NCI-H1694 treated with DMSO at 0.1 percent for 48 hours (cell line): ENCODE results near the gene TMEM33.
"Not testable (repeated sequence)": the region's sequence is repeated elsewhere in the genome, so short reads cannot be mapped to it uniquely, and the experiment has no call there.

Experiments
- DNase-seq: peaks from one replicate; lab custom pipeline; 2025; lab: John Stamatoyannopoulos, UW

TMEM33 gene

GRCh38 chr4:41934901-41935651, at the start of gene TMEM33:
Gene TMEM33, plus strand, starts transcription at chr4:41935429. Its CDS starts 56 bp downstream, at chr4:41935485.
- DNase-seq, result peak; percentile 80

GRCh38 chr4:41885456-41885855, 49.8 kb upstream of the TMEM33 start:
- no peak for DNase-seq

GRCh38 chr4:41887277-41887676, 48.0 kb upstream of the TMEM33 start:
- DNase-seq, result no peak

GRCh38 chr4:41887821-41888686, 47.2 kb upstream of the TMEM33 start:
- peak; percentile 29 for DNase-seq

GRCh38 chr4:41888687-41889074, 46.5 kb upstream of the TMEM33 start:
- DNase-seq, result no peak

GRCh38 chr4:41889317-41889716, 45.9 kb upstream of the TMEM33 start:
- DNase-seq, result no peak

- no peak for DNase-seq
These were observed 45.1 kb upstream of the TMEM33 start for GRCh38 chr4:41890085-41890484.

GRCh38 chr4:41896648-41897047, 38.6 kb upstream of the TMEM33 start:
- no peak for DNase-seq

- DNase-seq, result no peak
These were observed 37.5 kb upstream of the TMEM33 start for GRCh38 chr4:41897698-41898097.

GRCh38 chr4:41909136-41909535, 26.1 kb upstream of the TMEM33 start:
- not testable (repeated sequence) for DNase-seq

- no peak for DNase-seq
These were observed 22.7 kb upstream of the TMEM33 start for GRCh38 chr4:41912546-41912945.

- no peak for DNase-seq
These were observed 21.7 kb upstream of the TMEM33 start for GRCh38 chr4:41913509-41913908.

GRCh38 chr4:41918278-41918677, 17.0 kb upstream of the TMEM33 start:
- DNase-seq, result no peak

- DNase-seq, result not testable (repeated sequence)
These were observed 14.8 kb upstream of the TMEM33 start for GRCh38 chr4:41920416-41920815.

- DNase-seq, result no peak
These were observed 13.8 kb upstream of the TMEM33 start for GRCh38 chr4:41921476-41921875.

- DNase-seq, result no peak
These were observed 7.3 kb upstream of the TMEM33 start for GRCh38 chr4:41927796-41928499.

GRCh38 chr4:41930139-41930831, 4.9 kb upstream of the TMEM33 start:
- no peak for DNase-seq

- DNase-seq, result no peak
These were observed 2.2 kb upstream of the TMEM33 start for GRCh38 chr4:41932988-41933387.

GRCh38 chr4:41933997-41934503, 1.2 kb upstream of the TMEM33 start:
- DNase-seq, result no peak

GRCh38 chr4:41934514-41934900, 722 bp upstream of the TMEM33 start:
- DNase-seq, result no peak

- no peak for DNase-seq
These were observed 408 bp downstream of the TMEM33 start for GRCh38 chr4:41935652-41936021.
